Epithelial cell of proximal tubule (primary cell): Measurements from ENCODE around the gene SAPCD2. TPM values are rescaled to one million over a fixed set of nuclear protein-coding genes. Genes with fewer than 3 reads are reported as not detected.

Experiments
- DNase-seq: peaks from one replicate; pipeline ENCODE4 v3.0.0-alpha.2; 2011; ENCODE audit warnings: low read depth
- H3K4me3 ChIP-seq: 2 replicates; pipeline ENCODE4 v1.5.1; 2011; ENCODE audit warnings: low read depth, mild to moderate bottlenecking, low read length
- total RNA-seq: library from RNA; depleted of rRNA; stranded (reverse); fragments of >200 nt; gene quantifications from 2 replicates; pipeline ENCODE4 v1.2.3, GENCODE V29; 2015
- TF ChIP-seq, protein P1 (sequence below): conservative IDR thresholded peaks from 2 replicates; pipeline ENCODE4 v1.5.1; 2012; ENCODE audit warnings: low read depth, mild to moderate bottlenecking, low read length

SAPCD2 gene
- total RNA-seq, 1 donor from 2014 or later = 25.6 TPM

- H3K4me3 ChIP-seq = peak overlapping the region; percentile 46
- no peak for DNase-seq
- TF ChIP-seq, protein P1, sequence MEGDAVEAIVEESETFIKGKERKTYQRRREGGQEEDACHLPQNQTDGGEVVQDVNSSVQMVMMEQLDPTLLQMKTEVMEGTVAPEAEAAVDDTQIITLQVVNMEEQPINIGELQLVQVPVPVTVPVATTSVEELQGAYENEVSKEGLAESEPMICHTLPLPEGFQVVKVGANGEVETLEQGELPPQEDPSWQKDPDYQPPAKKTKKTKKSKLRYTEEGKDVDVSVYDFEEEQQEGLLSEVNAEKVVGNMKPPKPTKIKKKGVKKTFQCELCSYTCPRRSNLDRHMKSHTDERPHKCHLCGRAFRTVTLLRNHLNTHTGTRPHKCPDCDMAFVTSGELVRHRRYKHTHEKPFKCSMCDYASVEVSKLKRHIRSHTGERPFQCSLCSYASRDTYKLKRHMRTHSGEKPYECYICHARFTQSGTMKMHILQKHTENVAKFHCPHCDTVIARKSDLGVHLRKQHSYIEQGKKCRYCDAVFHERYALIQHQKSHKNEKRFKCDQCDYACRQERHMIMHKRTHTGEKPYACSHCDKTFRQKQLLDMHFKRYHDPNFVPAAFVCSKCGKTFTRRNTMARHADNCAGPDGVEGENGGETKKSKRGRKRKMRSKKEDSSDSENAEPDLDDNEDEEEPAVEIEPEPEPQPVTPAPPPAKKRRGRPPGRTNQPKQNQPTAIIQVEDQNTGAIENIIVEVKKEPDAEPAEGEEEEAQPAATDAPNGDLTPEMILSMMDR = no peak
These were observed 29.8 kb downstream of the SAPCD2 start for GRCh38 chr9:137040568-137040967.

DNA sequence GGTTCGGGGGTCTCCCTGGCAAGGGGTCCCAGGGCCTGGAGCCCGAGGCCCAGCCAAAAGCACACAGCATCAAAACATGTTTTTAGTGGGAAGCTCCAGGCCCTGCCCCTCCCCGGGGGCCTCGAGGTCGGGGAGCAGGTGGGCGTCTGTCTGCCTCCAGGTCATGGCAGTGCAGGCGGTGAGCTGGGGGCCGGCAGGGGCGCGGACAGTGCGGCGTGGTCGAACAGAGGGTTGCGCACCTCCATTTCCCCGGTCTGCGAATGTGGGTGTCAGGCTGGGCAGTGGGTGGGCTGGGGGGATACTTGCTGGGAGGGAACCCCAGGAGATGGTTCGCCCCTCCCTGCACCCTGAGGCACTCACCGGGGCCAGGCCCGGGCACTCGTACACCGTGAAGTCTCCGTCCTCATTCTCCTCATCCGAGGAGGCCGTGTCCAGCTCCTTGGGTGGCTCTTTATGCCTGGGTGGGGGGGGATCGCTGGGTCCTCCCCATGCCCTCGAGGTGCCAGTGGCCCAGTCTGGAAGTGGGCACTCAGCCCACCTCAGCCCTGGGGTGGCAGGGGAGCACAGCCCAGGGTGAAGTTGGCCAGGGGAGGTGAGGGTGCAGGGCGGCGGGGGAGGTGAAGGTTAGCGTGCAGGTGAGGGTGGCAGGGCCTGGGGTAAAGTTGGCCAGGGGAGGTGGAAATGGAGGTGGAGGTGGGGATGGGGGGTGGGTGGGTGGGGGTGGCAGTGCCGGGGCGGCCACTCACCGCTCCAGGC lies 30.6 kb downstream of the SAPCD2 start:
- no peak for DNase-seq
- TF ChIP-seq, protein P1 = no peak
- no peak overlapping the region for H3K4me3 ChIP-seq

GRCh38 chr9:137038916-137039315 lies 31.4 kb downstream of the SAPCD2 start:
- TF ChIP-seq, protein P1 = no peak
- DNase-seq = no peak
- H3K4me3 ChIP-seq = no peak overlapping the region

GRCh38 chr9:137037483-137037882 lies 32.9 kb downstream of the SAPCD2 start:
- TF ChIP-seq, protein P1 = no peak
- no peak overlapping the region for H3K4me3 ChIP-seq
- no peak for DNase-seq

GRCh38 chr9:137037035-137037434 lies 33.3 kb downstream of the SAPCD2 start:
- DNase-seq = no peak
- no peak overlapping the region for H3K4me3 ChIP-seq
- TF ChIP-seq, protein P1 = no peak

DNA sequence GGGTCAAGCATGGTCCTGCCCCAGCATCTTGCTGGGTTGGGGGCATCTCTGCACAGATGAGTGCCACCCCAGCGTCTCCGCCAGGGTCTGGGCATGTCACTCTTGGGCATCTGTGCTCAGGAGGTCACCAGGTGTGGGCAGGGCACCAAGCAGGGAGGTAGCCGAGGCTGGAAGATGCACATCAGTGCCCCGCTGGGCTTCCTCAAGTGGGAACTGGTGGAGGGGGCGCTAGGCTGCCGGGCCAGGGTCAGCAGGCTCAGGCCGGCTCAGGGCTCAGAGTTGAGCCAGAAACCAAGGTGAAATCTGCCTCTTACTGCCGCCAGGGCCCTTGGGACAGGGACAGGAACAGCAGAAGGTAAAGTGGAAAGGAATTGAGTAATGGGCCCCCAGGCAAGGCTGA lies 34.4 kb downstream of the SAPCD2 start:
- DNase-seq = no peak
- TF ChIP-seq, protein P1 = no peak
- H3K4me3 ChIP-seq = no peak overlapping the region

DNA sequence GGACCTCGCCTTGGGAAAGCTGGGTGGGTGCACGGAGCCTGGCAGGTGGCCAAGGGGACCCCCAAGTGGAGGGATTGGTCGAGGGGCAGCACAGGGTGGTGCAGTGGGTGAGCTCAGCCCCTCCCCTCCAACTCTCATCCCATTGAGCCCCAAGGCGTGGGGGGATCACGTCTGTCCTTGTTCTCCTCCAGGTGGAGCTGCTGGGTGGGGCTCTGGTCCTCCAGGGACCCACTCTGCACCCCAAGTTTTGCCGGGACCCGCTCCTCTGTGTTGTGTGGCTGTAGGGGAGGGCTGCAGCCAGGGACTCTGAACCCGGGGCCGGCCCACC lies 34.9 kb downstream of the SAPCD2 start:
- H3K4me3 ChIP-seq = no peak overlapping the region
- DNase-seq = no peak
- TF ChIP-seq, protein P1 = no peak
